NCI-H1417 (cell line): ENCODE results near the gene TBX1.
"Not testable (repeated sequence)": the region's sequence is repeated elsewhere in the genome, so short reads cannot be mapped to it uniquely, and the experiment has no call there.

Experiments
- DNase-seq, 3 experiments: peaks; one replicate each; lab custom pipeline; 2025; lab: John Stamatoyannopoulos, UW

Gene TBX1

GRCh38 chr22:19765477-19766239 lies 5.1 kb downstream of the TBX1 start:
- no peak for DNase-seq

GRCh38 chr22:19766240-19766510 lies 5.6 kb downstream of the TBX1 start:
- DNase-seq: no peak

GRCh38 chr22:19766511-19767426 lies 6.2 kb downstream of the TBX1 start:
- no peak for DNase-seq

GRCh38 chr22:19767427-19768341 lies 7.1 kb downstream of the TBX1 start:
- DNase-seq: no peak

- DNase-seq: no peak
Observed at GRCh38 chr22:19769393-19769715, 8.8 kb downstream of the TBX1 start.

GRCh38 chr22:19770349-19771220 lies 10.0 kb downstream of the TBX1 start:
- DNase-seq: no peak

GRCh38 chr22:19772422-19772672 lies 11.8 kb downstream of the TBX1 start:
- DNase-seq: no peak

GRCh38 chr22:19772673-19773469 lies 12.3 kb downstream of the TBX1 start:
- DNase-seq: no peak

- no peak for DNase-seq
Observed at GRCh38 chr22:19773470-19774040, 13.0 kb downstream of the TBX1 start.

- DNase-seq: no peak
Observed at GRCh38 chr22:19774628-19775027, 14.1 kb downstream of the TBX1 start.

GRCh38 chr22:19775496-19776325 lies 15.1 kb downstream of the TBX1 start:
- DNase-seq: no peak

- DNase-seq: no peak
Observed at GRCh38 chr22:19776433-19777031, 16.0 kb downstream of the TBX1 start.

- DNase-seq: not testable (repeated sequence)
Observed at GRCh38 chr22:19777192-19777591, 16.6 kb downstream of the TBX1 start.

GRCh38 chr22:19779011-19779421 lies 18.4 kb downstream of the TBX1 start:
- DNase-seq: no peak

GRCh38 chr22:19779685-19780268 lies 19.2 kb downstream of the TBX1 start:
- DNase-seq: no peak

- DNase-seq: no peak
Observed at GRCh38 chr22:19782533-19782932, 22.0 kb downstream of the TBX1 start.

- peak in 1 of 3 experiments; percentile 10 for DNase-seq
Observed at GRCh38 chr22:19783586-19784383, 23.2 kb downstream of the TBX1 start.
